A673 (cell line): ENCODE measurements around the gene ZNF593OS.

ENCODE experiments used
- EZH2 ChIP-seq: fragments of 200-600 bp; sonication (generic); IDR thresholded peaks from 2 replicates; pipeline ENCODE4 v1.6.1; 2017; ENCODE audit warnings: borderline replicate concordance, low read depth, mild to moderate bottlenecking, mixed read lengths, antibody characterized with exemption, low read length; ENCODE audit not compliant: poor library complexity, severe bottlenecking
- TF ChIP-seq, protein P1 (sequence below): fragments of 300-800, 200-600 bp; sonication (generic); conservative IDR thresholded peaks from 2 replicates; pipeline ENCODE4 v1.5.1; 2017; ENCODE audit warnings: low read depth, mild to moderate bottlenecking, antibody characterized with exemption, low read length, moderate library complexity, mixed read lengths

DNA sequence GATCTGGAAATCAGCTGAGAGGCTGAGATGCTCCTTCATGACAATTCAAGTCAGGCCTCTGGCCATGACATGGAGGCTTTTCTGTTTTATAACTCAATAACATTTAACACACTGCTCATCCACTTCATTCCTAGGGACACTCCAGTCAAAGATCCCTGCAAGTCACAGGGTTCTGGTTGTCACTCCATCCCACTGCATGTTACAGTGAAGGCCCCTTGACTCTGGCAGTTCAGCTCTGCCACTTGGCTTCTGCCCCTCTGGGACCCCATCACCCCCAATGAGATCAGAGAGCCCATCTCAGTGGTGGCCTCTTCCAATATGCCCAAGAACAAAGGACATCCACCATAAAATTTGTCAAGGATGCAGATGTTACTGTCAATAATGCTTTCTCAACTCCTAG lies 22.7 kb downstream of the ZNF593OS start:
- TF ChIP-seq, protein P1, sequence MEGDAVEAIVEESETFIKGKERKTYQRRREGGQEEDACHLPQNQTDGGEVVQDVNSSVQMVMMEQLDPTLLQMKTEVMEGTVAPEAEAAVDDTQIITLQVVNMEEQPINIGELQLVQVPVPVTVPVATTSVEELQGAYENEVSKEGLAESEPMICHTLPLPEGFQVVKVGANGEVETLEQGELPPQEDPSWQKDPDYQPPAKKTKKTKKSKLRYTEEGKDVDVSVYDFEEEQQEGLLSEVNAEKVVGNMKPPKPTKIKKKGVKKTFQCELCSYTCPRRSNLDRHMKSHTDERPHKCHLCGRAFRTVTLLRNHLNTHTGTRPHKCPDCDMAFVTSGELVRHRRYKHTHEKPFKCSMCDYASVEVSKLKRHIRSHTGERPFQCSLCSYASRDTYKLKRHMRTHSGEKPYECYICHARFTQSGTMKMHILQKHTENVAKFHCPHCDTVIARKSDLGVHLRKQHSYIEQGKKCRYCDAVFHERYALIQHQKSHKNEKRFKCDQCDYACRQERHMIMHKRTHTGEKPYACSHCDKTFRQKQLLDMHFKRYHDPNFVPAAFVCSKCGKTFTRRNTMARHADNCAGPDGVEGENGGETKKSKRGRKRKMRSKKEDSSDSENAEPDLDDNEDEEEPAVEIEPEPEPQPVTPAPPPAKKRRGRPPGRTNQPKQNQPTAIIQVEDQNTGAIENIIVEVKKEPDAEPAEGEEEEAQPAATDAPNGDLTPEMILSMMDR = no peak
- no peak for TF ChIP-seq EZH2
